MM.1S (cell line): Measurements from ENCODE around the gene NIFK.

Experiments used
- CTCF ChIP-seq: fragments of 300-600 bp; sonication (generic); IDR thresholded peaks from 2 replicates; pipeline ENCODE4 v1.5.1; 2016; ENCODE audit warnings: antibody characterized with exemption, low read length, mixed read lengths
- EZH2 ChIP-seq: fragments of 300-600 bp; sonication (generic); optimal IDR thresholded peaks from 2 replicates; pipeline ENCODE3; 2017; ENCODE audit warnings: low read depth, mild to moderate bottlenecking, antibody characterized with exemption, low read length, mixed read lengths
- EZH2phosphoT487 ChIP-seq: fragments of 300-600 bp; sonication (generic); IDR thresholded peaks from 2 replicates; pipeline ENCODE4 v1.6.1; 2018; ENCODE audit warnings: antibody characterized with exemption, low read length

- TF ChIP-seq CTCF = no peak
- no peak for TF ChIP-seq EZH2
- no peak for TF ChIP-seq EZH2phosphoT487
Observed at GRCh38 chr2:121694398-121695170, 42.1 kb downstream of the NIFK start.
